Large intestine (tissue), 3 donors: ENCODE results near the gene CCNF. TPM values are rescaled to one million over a fixed set of nuclear protein-coding genes. Genes with fewer than 3 reads are reported as not detected.

Experiments
- DNase-seq, 2 donors: peaks; one replicate each; pipeline versions ENCODE4 v3.0.0 to v3.0.0-alpha.2; 2013
- H3K27ac ChIP-seq: one replicate; pipeline ENCODE4 v1.5.1; 2013; ENCODE audit warnings: low read length
- H3K27me3 ChIP-seq: 2 replicates; pipeline ENCODE4 v1.6.1; 2013; ENCODE audit warnings: low read length; ENCODE audit not compliant: control insufficient read depth, insufficient read depth
- H3K36me3 ChIP-seq: 2 replicates; pipeline ENCODE4 v1.6.1; 2013; ENCODE audit warnings: low read length; ENCODE audit not compliant: control insufficient read depth, insufficient read depth
- H3K4me1 ChIP-seq: one replicate; pipeline ENCODE4 v1.6.1; 2013; ENCODE audit warnings: low read length; ENCODE audit not compliant: control insufficient read depth, insufficient read depth
- H3K4me3 ChIP-seq: one replicate; pipeline ENCODE4 v1.5.1; 2013; ENCODE audit warnings: low read length
- H3K9me3 ChIP-seq: one replicate; pipeline ENCODE4 v1.6.1; 2013; ENCODE audit warnings: mild to moderate bottlenecking, low read depth, low read length, moderate library complexity; ENCODE audit not compliant: control insufficient read depth
- WGBS: methylation state at CpG from one replicate; pipeline ENCODE4 v1.1.5; 2013; ENCODE audit warnings: low lambda C conversion rate; ENCODE audit not compliant: insufficient coverage; 5-methylcytosine and 5-hydroxymethylcytosine counted together
- polyA plus RNA-seq: library from polyadenylated mRNA; unstranded; fragments of 120-200 nt; gene quantifications from one replicate; pipeline ENCODE4 v1.2.1, GENCODE V29; 2013

Gene CCNF
- polyA plus RNA-seq, 1 donor: 6.4 TPM

DNA sequence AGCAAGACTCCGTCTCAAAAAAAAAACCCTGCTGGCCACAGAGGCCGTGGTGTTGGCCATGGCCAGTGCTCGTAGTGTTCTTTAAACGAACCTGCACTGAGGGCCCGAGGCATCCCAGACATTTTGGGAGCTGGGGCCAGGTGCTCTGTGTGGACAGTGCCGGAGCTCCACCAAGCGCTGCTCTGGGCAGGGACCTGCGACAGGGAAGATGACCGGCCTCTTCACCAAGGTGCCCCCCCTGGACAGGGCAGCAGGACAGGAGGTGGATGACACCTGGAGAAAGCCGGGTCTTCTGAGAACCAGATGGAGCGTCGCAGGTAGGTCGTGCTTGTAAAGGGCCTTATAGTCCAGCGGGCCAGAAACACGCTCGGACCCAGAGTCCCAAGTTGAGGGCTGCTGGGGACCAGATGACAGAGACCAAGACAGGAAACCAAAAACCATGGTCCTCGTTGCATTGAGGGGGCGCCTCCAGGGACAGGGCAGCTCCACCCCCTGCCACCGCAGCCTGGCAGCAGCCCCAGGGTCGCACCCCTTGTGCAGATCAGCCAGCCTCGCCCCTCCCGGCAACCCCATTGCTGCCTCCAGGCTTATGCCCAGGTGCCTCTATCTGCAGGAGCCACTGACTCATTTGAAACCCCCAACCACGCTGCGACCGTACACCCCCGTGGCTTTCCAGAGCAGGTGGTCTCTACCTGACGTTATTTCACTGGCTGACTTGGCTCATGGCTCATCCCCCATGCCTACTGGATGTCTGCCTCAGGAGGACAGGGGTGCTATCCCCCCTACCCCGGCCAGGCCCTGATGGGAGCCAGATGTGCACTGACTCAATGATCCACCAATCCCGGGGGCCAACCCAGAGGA is 37.6 kb downstream of the CCNF start:
- H3K4me3 ChIP-seq: no peak overlapping the region
- WGBS: no CpG with 5 or more reads among the region's 29 CpGs
- peak overlapping the region; percentile 23 for H3K27ac ChIP-seq
- H3K4me1 ChIP-seq: peaks cover 5% of the 10 kb centered on the region
- DNase-seq: no peak
- peaks cover 2% of the 10 kb centered on the region for H3K9me3 ChIP-seq
- H3K27me3 ChIP-seq: peaks cover 35% of the 10 kb centered on the region
- H3K36me3 ChIP-seq: no peaks in the 10 kb centered on the region

DNA sequence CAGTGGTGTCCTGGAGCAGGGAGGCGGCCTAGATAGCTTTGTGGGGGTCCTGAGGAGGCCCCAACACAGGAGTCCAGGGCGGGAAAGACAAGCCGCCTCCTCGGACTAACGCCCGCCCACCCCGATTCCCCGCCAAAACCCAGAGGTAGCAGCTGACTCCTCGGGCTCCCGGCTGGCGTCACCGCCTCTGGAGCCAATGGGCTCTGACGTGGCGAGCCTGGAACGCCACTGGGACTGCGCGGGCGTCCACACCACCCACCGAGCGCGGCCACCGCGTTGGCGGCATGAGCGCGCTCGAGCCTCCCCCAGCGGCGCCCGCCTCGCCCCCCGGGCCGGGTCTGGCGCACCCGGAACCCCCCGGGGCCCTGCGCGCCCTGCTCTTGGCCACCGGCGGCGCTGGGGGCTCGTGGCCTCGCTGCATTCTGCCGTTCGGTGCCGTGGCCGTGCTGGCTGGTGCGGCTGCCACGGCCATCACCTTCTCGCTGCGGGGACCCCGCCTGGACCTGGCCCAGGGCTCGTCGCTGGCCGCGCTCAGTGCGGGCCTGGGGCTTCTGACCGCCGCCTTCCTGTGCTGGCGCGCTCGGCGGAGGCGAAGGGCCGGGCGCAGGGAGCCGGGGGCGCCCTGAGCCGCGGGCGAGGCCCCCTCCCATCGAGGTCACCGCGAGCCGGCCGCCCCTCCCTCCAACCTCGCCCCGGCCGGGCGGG is 38.4 kb downstream of the CCNF start:
- Histone ChIP-seq H3K36me3 (no peaks in the 10 kb centered on the region), H3K4me1 (peaks cover 8% of the 10 kb centered on the region), H3K27me3 (peaks cover 43% of the 10 kb centered on the region), H3K4me3 (peak overlapping the region; percentile 23), H3K27ac (peak overlapping the region; percentile 23), H3K9me3 (peaks cover 9% of the 10 kb centered on the region)
- no CpG with 5 or more reads among the region's 80 CpGs for WGBS
- peak in 1 of 2 donors; percentile 70 for DNase-seq

DNA sequence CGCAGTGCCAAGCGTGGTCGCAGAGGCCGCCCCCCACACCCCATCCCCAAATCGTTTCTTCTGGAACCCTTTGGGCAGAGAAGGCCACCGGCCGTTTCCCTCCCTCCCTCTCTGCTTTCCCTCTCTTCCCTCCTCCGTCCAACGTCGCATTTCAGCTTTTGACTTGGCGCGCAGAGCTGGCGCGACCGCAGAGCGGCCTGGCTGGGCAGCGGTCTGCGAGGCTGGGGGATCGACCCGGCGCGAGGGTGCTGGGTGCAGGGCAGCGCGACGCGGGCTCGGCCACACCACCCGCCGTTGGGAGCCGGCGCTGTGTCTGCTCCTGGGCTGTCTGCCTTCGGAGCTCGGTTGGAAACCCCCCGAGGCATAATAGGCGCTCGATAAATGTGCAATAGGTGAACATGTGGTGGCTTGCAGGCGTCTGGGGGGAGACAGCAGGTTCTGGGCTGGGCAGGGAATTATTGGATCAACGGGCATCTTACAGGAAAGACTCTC is 39.0 kb downstream of the CCNF start:
- H3K36me3 ChIP-seq: no peaks in the 10 kb centered on the region
- peaks cover 9% of the 10 kb centered on the region for H3K9me3 ChIP-seq
- DNase-seq: peak in 1 of 2 donors; percentile 25
- H3K4me3 ChIP-seq: peak overlapping the region; percentile 23
- H3K4me1 ChIP-seq: peaks cover 13% of the 10 kb centered on the region
- no peak overlapping the region for H3K27ac ChIP-seq
- WGBS: no CpG with 5 or more reads among the region's 38 CpGs
- H3K27me3 ChIP-seq: peaks cover 49% of the 10 kb centered on the region

DNA sequence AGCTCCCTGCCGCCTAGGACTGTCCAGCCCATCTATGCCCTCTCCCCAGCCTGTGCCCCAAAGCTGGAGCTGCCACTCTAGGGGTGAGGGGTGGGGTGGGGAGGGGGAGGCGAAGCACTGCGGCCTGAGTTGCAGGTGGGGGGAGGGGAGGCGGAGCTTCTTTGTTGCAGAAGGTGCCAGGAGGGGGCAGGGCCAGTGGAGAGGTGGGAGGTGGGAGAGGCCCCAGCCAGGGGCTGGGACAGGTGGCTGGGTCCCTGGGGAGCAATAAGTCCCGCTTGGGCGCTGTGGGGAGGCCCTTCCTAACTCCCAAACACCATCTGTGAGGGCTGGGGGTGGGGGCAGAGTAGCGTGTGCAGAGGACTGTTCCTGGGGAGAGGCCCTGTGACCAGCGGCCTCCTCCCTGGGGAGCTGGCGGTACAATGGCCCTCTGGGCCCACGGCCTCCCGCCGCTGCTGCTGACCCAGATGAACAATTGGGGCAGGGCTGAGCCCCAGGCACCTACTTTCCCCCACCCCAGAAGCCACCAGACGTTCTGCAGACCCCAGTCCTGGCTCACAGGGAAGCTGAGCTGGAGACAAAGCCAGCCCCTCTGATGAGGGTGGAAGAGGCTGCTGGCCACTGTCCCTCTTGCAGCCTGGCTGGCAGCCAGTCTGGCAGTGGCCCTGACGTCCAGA is 39.6 kb downstream of the CCNF start:
- Histone ChIP-seq H3K36me3 (no peaks in the 10 kb centered on the region), H3K4me3 (no peak overlapping the region), H3K27me3 (peaks cover 51% of the 10 kb centered on the region), H3K9me3 (peaks cover 9% of the 10 kb centered on the region), H3K27ac (no peak overlapping the region), H3K4me1 (peaks cover 15% of the 10 kb centered on the region)
- no CpG with 5 or more reads among the region's 14 CpGs for whole genome bisulfite sequencing
- DNase-seq: peak in 1 of 2 donors; percentile 25

DNA sequence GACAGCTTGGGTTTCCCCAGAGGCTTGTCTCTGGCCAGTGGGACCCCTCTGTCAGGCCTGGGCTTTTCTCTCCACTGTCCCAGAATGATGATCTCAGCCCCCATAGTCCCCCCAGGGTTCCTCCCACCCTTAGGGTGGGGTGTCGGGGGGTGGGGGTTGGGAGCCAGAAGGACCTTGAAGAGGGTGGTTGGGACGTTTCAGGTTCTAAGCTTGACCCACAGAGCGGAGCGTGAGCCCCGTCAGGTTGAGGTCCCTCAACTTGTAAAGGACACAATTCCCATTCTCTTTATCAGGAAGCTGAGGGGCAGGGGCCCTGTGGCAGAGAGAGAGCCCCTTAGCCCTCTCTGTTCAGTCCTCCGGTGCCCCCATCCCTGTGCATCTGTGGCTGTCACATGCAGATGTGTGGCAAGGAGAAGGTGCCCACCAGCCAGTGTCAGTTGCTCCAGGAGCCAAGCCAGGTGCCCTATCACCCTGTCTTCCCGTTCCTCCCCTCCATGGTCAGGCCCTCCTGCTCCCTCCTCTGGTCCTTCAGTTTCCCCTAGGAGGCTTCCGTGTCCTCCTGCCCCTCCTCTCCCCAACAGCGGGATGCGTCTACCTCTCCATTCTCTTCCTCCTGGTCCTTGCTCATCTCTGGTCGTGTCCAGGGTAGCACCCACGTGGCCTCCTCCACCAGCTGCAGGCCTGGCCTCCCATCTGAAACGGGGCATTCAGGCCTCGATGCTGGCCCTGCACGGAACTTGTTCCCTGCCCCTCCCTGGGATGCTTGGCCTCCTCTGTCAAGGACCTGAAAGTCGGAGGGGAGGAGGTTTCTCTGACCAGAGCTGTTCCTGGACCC is 40.4 kb downstream of the CCNF start:
- 56% methylated on average over 2 of the region's 16 CpGs for WGBS
- no peak overlapping the region for H3K4me3 ChIP-seq
- no peak for DNase-seq
- H3K9me3 ChIP-seq: peaks cover 9% of the 10 kb centered on the region
- peaks cover 18% of the 10 kb centered on the region for H3K4me1 ChIP-seq
- H3K27me3 ChIP-seq: peaks cover 51% of the 10 kb centered on the region
- H3K36me3 ChIP-seq: no peaks in the 10 kb centered on the region
- no peak overlapping the region for H3K27ac ChIP-seq

DNA sequence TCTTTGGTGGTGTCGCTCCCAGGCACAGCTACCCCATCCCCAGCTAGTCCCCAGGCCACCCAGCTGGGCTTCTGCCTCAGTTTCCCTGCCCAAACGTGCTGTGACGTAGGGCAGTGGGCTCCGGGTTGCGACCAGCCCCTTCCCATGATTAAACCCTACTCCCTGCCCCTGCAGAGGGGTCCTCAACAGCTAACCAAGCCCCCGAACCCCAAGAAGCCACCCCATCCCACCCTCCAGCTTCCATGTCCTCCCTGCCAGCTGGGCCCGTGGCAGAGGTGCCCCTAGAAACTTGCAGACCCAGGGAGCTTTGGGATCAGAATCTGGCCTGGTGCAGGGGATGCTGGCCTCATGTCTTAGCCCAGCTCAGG is 41.0 kb downstream of the CCNF start:
- Histone ChIP-seq H3K4me1 (peaks cover 18% of the 10 kb centered on the region), H3K36me3 (no peaks in the 10 kb centered on the region), H3K4me3 (no peak overlapping the region), H3K27me3 (peaks cover 51% of the 10 kb centered on the region), H3K27ac (no peak overlapping the region), H3K9me3 (peaks cover 9% of the 10 kb centered on the region)
- no peak for DNase-seq
- no CpG with 5 or more reads among the region's 7 CpGs for WGBS

DNA sequence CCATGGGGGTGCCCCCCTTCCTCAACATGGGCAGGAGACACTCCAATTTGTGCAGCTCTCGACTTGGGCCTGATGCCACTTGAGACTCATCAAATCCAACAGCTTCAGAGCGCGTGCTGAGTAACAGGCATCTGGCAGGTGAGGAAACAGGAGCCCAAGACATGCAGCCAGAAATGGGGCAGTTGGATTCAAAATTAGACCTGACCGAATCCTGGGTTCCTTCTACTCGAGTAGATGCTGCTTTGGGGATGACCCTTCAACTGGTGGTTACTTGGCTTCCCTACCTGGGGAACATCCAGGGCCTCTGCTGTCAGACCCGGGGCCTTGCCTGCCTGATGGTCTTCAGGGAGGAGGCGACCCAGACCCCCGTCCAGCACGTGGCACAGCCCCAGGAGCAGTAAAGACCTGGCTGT is 41.4 kb downstream of the CCNF start:
- no peak overlapping the region for H3K27ac ChIP-seq
- no peak overlapping the region for H3K4me3 ChIP-seq
- peaks cover 18% of the 10 kb centered on the region for H3K4me1 ChIP-seq
- H3K9me3 ChIP-seq: peaks cover 9% of the 10 kb centered on the region
- H3K36me3 ChIP-seq: no peaks in the 10 kb centered on the region
- peaks cover 51% of the 10 kb centered on the region for H3K27me3 ChIP-seq
- WGBS: no CpG with 5 or more reads among the region's 9 CpGs
- DNase-seq: no peak

DNA sequence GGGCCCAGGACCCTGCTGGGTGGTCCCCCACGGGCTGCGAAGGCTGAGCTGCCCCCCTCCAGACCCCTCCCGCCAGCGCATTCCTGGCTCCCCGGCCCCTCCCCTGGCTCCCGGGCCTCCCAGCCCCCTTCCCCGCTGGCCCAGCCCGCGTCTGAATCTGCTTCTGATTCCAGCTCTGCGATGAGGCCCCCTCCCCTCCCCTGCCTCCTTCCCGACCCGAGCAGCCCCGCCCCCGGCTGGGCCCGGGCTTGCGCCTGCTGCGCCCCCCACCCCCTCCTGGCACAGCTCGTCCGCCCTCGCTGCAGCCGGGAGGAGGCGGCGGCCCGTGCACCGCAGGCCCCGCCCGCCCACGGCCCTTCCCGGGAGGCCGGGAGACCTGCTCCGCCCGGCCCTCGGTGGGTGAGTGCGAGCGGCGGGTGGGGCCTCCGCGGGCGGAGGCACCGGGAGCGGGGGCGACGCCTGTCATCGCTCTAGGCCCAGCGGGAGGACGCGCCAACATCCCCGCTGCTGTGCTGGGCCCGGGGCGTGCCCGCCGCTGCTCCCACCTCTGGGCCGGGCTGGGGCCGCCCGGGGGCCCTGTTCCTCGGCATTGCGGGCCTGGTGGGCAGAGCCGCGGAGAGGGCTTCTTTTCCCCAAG is 41.9 kb downstream of the CCNF start, which contains the start of gene NTN3:
Gene NTN3, plus strand, starts transcription at position 282 of the 637 bp plus-strand sequence. CDS start 405 bp downstream, outside the sequence.
- no CpG with 5 or more reads among the region's 59 CpGs for WGBS
- no peak within 1 kb of the TSS for H3K27ac ChIP-seq
- H3K4me1 ChIP-seq: peaks cover 23% of the 10 kb centered on the region
- H3K27me3 ChIP-seq: peaks cover 51% of the 10 kb centered on the region
- H3K36me3 ChIP-seq: no peaks in the 10 kb centered on the region
- H3K4me3 ChIP-seq: no peak within 1 kb of the TSS
- peak in 1 of 2 donors; percentile 41 for DNase-seq
- H3K9me3 ChIP-seq: peaks cover 9% of the 10 kb centered on the region

DNA sequence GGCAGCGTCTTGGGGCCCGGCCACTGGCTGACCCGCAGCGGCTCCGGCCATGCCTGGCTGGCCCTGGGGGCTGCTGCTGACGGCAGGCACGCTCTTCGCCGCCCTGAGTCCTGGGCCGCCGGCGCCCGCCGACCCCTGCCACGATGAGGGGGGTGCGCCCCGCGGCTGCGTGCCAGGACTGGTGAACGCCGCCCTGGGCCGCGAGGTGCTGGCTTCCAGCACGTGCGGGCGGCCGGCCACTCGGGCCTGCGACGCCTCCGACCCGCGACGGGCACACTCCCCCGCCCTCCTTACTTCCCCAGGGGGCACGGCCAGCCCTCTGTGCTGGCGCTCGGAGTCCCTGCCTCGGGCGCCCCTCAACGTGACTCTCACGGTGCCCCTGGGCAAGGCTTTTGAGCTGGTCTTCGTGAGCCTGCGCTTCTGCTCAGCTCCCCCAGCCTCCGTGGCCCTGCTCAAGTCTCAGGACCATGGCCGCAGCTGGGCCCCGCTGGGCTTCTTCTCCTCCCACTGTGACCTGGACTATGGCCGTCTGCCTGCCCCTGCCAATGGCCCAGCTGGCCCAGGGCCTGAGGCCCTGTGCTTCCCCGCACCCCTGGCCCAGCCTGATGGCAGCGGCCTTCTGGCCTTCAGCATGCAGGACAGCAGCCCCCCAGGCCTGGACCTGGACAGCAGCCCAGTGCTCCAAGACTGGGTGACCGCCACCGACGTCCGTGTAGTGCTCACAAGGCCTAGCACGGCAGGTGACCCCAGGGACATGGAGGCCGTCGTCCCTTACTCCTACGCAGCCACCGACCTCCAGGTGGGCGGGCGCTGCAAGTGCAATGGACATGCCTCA is 42.6 kb downstream of the CCNF start:
- Histone ChIP-seq H3K36me3 (no peaks in the 10 kb centered on the region), H3K9me3 (peaks cover 9% of the 10 kb centered on the region), H3K27ac (no peak overlapping the region), H3K4me3 (no peak overlapping the region), H3K4me1 (peaks cover 24% of the 10 kb centered on the region), H3K27me3 (peaks cover 51% of the 10 kb centered on the region)
- WGBS: no CpG with 5 or more reads among the region's 61 CpGs
- DNase-seq: no peak
